GM15510 (cell line): ENCODE results near the gene ERN1.

ENCODE experiments used
- POLR2A ChIP-seq: IDR thresholded peaks from 3 replicates; pipeline ENCODE4 v1.6.1; 2011; ENCODE audit warnings: borderline replicate concordance; ENCODE audit not compliant: insufficient read length; ENCODE audit errors: extremely low read depth

ERN1 gene

GRCh38 chr17:64008346-64008745, 121.6 kb downstream of the ERN1 start:
- TF ChIP-seq POLR2A: no peak

- TF ChIP-seq POLR2A: no peak
Observed at GRCh38 chr17:64007838-64008282, 122.1 kb downstream of the ERN1 start.

GRCh38 chr17:64006361-64007088, 123.4 kb downstream of the ERN1 start:
- no peak for TF ChIP-seq POLR2A

DNA sequence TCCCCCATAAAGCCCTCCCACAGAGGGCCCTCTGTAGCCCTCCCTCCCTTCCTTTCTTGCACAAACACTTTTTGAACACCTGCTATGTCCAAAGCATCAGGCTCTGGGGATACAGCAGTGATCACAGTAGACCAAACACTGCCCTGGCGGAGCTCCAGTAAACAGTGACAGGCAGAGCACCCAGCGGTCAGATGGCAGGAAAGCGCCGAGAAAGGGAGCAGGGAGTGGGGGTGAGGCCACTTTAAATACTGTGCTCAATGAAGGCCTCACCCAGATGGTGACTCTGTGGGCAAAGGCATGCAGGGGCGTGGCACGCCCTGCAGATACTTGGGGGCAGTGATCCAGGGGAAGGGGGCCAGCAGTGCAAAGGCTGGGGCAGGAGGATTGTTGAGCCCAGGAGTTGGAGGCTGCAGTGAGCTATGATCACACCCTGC, 124.2 kb downstream of the ERN1 start:
- TF ChIP-seq POLR2A: no peak

- TF ChIP-seq POLR2A: no peak
Observed at GRCh38 chr17:64004903-64005733, 124.8 kb downstream of the ERN1 start.

DNA sequence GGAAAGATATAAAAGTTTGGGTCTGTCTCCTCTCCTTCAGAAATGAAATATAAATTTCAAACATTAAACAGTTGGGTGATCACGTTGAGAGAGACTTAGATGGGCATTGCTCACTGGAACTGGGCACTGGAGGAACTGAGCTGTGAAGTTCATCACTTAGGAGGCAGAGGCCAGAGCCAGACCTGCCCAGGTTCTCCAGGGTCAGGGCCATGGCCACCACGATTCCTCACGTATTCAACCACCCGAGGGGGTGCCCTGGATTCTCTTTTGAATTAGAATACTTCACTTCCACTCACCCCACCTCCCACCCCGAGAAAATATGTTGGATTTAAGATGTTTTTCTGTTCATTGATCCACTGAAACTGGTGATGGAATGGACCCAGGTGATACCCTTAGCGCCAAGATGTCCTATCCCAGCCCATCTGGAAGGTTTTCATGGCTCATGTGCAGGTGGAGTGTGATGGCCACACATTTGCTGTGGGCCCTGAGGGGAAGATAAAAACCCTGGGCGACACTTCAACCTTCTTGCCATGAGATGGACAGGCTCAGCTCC, 125.7 kb downstream of the ERN1 start:
- TF ChIP-seq POLR2A: no peak

- no peak for TF ChIP-seq POLR2A
Observed at GRCh38 chr17:64003526-64004121, 126.3 kb downstream of the ERN1 start.

GRCh38 chr17:64002658-64003525, 127.1 kb downstream of the ERN1 start:
- no peak for TF ChIP-seq POLR2A

GRCh38 chr17:64001763-64002529, 128.0 kb downstream of the ERN1 start:
- TF ChIP-seq POLR2A: no peak

DNA sequence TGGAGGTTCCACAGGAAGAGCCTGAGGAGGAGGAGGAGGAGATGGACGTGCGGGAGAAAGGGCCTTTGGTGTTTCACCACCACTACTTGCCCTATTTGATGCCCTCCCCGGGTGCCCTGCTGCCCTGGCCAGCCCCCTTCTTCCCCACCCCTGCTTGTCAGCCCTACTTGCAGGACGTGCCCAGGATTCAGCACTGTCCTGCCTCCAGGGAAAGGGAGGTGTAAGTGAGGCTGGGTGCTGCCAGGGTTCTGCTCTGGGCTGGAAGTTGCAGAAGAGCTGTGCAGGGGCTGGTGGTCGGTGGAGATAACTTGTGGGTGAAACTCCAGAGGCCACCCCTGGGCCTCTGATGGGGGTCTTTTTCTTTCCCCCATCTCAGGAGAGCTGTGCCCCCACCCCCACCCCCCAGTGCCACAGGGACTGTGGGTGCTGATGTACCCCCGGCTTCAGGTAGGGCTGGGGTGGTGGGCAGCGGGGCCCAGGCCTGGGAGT, 128.8 kb downstream of the ERN1 start:
- TF ChIP-seq POLR2A: no peak

DNA sequence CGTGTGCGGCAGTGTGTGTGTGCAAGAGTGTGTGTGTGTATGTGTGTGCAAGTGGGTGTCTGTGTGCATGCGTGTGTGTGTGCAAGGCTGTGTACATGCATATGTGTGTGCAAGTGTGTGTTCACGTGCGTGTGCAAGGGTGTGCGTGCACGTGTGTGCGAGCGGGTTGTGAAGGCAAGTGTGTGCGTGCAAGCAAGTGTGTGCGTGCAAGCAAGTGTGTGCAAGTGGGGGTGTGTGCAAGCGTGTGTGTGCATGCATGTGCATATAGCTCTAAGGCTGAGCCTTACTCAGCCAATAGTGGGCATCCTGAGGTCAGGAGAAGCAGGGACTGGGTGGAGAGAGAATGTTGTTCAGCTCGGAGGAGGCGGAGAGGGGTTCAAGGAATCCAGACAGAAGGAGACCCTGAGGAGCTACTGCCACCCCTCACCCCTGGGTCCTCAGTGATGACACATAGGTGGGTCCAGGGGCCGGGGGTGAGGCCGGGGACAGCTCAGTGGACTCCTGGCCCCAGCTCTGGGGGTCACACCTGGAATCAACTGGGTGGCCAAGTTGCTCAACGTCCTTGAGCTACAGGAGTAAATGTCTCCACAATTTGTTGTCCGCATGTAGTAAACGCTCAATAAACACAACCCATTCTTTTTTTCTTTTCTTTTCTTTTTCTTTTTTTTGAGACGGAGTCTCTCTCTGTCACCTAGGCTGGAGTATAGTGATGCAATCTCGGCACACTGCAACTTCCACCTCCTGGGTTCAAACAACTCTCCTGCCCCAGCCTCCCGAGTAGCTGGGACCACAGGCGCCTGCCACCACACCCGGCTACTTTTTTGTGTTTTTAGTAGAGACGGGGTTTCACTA, 130.0 kb downstream of the ERN1 start:
- no peak for TF ChIP-seq POLR2A
